ENCODE results near the gene PCDHB13. TPM values are rescaled to one million over a fixed set of nuclear protein-coding genes. Genes with fewer than 3 reads are reported as not detected.
"Not testable (repeated sequence)": the region's sequence is repeated elsewhere in the genome, so short reads cannot be mapped to it uniquely, and the experiment has no call there.

Gene PCDHB13
- total and polyA plus RNA-seq, 2 of the 4 experiments (the other 2 are of a cell fraction), result 0.18 to 0.26 TPM

GRCh38 chr5:141177577-141178191 lies 36.0 kb upstream of the PCDHB13 start, which contains the start of gene PCDHB8:
Gene PCDHB8 (plus strand): TSS chr5:141177790. CDS start chr5:141178035, 245 bp downstream.
- H4K8ac ChIP-seq (ENCODE audit: low read depth in 2 of 2, low read length in 2 of 2); dilution Hi-C loops (cut with HindIII; ENCODE audit: low sequenced_read_pairs, unreplicated experiment); H2BK15ac ChIP-seq (ENCODE audit: low read depth, low read length); H3K9me1 ChIP-seq (ENCODE audit: insufficient read depth, low read length); H3K27ac ChIP-seq (ENCODE audit: insufficient read depth, low read length); DNase-seq; H3K4me2 ChIP-seq (ENCODE audit: low read depth, low read length); H3K79me1 ChIP-seq (ENCODE audit: low read depth in 1 of 2, low read length in 2 of 2); H3K14ac ChIP-seq (replicated peaks; ENCODE audit: low read depth, low read length); H3K27me3 ChIP-seq (ENCODE audit: control insufficient read depth, insufficient read depth, low read length); H2AK9ac ChIP-seq (replicated peaks; ENCODE audit: low read depth, low read length, poor library complexity); H4K20me1 ChIP-seq (ENCODE audit: insufficient read depth, low read length); H3K36me3 ChIP-seq (ENCODE audit: control insufficient read depth, insufficient read depth, low read length); H3K23ac ChIP-seq (ENCODE audit: low read depth, low read length); POLR2A ChIA-PET (ENCODE audit: unreplicated experiment); intact Hi-C loops (cut with micrococcal nuclease); BruUV-seq (replicated peaks); H2BK120ac ChIP-seq (ENCODE audit: low read depth, low read length); H3K18ac ChIP-seq (ENCODE audit: low read depth, low read length); CTCF ChIA-PET; H2BK5ac ChIP-seq (ENCODE audit: low read depth, low read length, poor library complexity, severe bottlenecking); H3K4ac ChIP-seq (ENCODE audit: low read depth, low read length); in situ Hi-C loops (cut with MboI; ENCODE audit: low sequenced_read_pairs); H2AFZ ChIP-seq (replicated peaks; ENCODE audit: low read length, poor library complexity); H3K9ac ChIP-seq (ENCODE audit: low read depth, low read length); H4K5ac ChIP-seq (ENCODE audit: low read depth, low read length); H3K56ac ChIP-seq (ENCODE audit: extremely low read depth, insufficient read depth, low read length); H2BK20ac ChIP-seq (ENCODE audit: low read depth, low read length); H2AK5ac ChIP-seq (ENCODE audit: low read depth, low read length); H3K4me1 ChIP-seq (ENCODE audit: control insufficient read depth, insufficient read depth, low read length); H4K91ac ChIP-seq (ENCODE audit: insufficient read depth, low read depth, low read length): not testable (repeated sequence)
- WGBS, 2 experiments (ENCODE audit: extremely low coverage in 2 of 2, insufficient read length in 1 of 2), result no CpG with 5 or more reads among the region's 18 CpGs
- Histone ChIP-seq H3K9me3 (ENCODE audit: control insufficient read depth, insufficient read depth, low read length) (peaks cover 23% of the 10 kb centered on the region; the same call in 1 of the 2 replicates), H3K4me3 (ENCODE audit: insufficient read depth, low read depth, low read length) (0 out of 2 replicates have a peak within 1 kb of the TSS, but pooled peaks have one; percentile 26)
- peak; percentile 14; the same call in 1 of the 2 replicates for ATAC-seq (ENCODE audit: low read depth)

- H3K4ac ChIP-seq (ENCODE audit: low read depth, low read length); H3K9ac ChIP-seq (ENCODE audit: low read depth, low read length); H2AK5ac ChIP-seq (ENCODE audit: low read depth, low read length); H4K8ac ChIP-seq (ENCODE audit: low read depth in 2 of 2, low read length in 2 of 2); H3K14ac ChIP-seq (replicated peaks; ENCODE audit: low read depth, low read length); dilution Hi-C loops (cut with HindIII; ENCODE audit: low sequenced_read_pairs, unreplicated experiment); H4K5ac ChIP-seq (ENCODE audit: low read depth, low read length); H3K4me2 ChIP-seq (ENCODE audit: low read depth, low read length); H4K91ac ChIP-seq (ENCODE audit: insufficient read depth, low read depth, low read length); H2BK15ac ChIP-seq (ENCODE audit: low read depth, low read length); H3K56ac ChIP-seq (ENCODE audit: extremely low read depth, insufficient read depth, low read length); H3K4me3 ChIP-seq (ENCODE audit: insufficient read depth, low read depth, low read length); H3K27ac ChIP-seq (ENCODE audit: insufficient read depth, low read length); DNase-seq; H2BK120ac ChIP-seq (ENCODE audit: low read depth, low read length); H2AFZ ChIP-seq (replicated peaks; ENCODE audit: low read length, poor library complexity); H2AK9ac ChIP-seq (replicated peaks; ENCODE audit: low read depth, low read length, poor library complexity); BruUV-seq (replicated peaks); H2BK20ac ChIP-seq (ENCODE audit: low read depth, low read length); in situ Hi-C loops (cut with MboI; ENCODE audit: low sequenced_read_pairs); H3K79me1 ChIP-seq (ENCODE audit: low read depth in 1 of 2, low read length in 2 of 2); H3K23ac ChIP-seq (ENCODE audit: low read depth, low read length); H3K9me1 ChIP-seq (ENCODE audit: insufficient read depth, low read length); CTCF ChIA-PET; POLR2A ChIA-PET (ENCODE audit: unreplicated experiment); H3K27me3 ChIP-seq (ENCODE audit: control insufficient read depth, insufficient read depth, low read length); intact Hi-C loops (cut with micrococcal nuclease); H3K18ac ChIP-seq (ENCODE audit: low read depth, low read length); H4K20me1 ChIP-seq (ENCODE audit: insufficient read depth, low read length); H2BK5ac ChIP-seq (ENCODE audit: low read depth, low read length, poor library complexity, severe bottlenecking); ATAC-seq (ENCODE audit: low read depth); H3K4me1 ChIP-seq (ENCODE audit: control insufficient read depth, insufficient read depth, low read length); H3K36me3 ChIP-seq (ENCODE audit: control insufficient read depth, insufficient read depth, low read length): not testable (repeated sequence)
- WGBS, 2 experiments (ENCODE audit: extremely low coverage in 2 of 2, insufficient read length in 1 of 2), result 40% methylated on average over 1 of the region's 39 CpGs; no CpG with 5 or more reads in 1 of the 2 experiments
- H3K9me3 ChIP-seq (ENCODE audit: control insufficient read depth, insufficient read depth, low read length), result peaks cover 20% of the 10 kb centered on the region; the same call in 1 of the 2 replicates
Measured at GRCh38 chr5:141179371-141179770, 34.3 kb upstream of the PCDHB13 start.
